Ecto neural progenitor cell (in vitro differentiated cells): Measurements from ENCODE around the gene PREX1.
"Not testable (repeated sequence)": the region's sequence is repeated elsewhere in the genome, so short reads cannot be mapped to it uniquely, and the experiment has no call there.

ENCODE experiments used
- DNase-seq: peaks from one replicate; pipeline ENCODE4 v3.0.0-alpha.2; 2018; ENCODE audit warnings: low spot score

PREX1 gene

GRCh38 chr20:48827855-48828733 is at the start of gene PREX1:
Gene PREX1 (minus strand): TSS chr20:48827999. CDS start chr20:48827860, 139 bp downstream.
- peak; percentile 87 for DNase-seq

GRCh38 chr20:48877304-48877703 is 49.5 kb upstream of the PREX1 start:
- no peak for DNase-seq

- no peak for DNase-seq
Measured at GRCh38 chr20:48875914-48876240, 48.1 kb upstream of the PREX1 start.

- no peak for DNase-seq
Measured at GRCh38 chr20:48875233-48875913, 47.6 kb upstream of the PREX1 start.

- DNase-seq: not testable (repeated sequence)
Measured at GRCh38 chr20:48869442-48869841, 41.6 kb upstream of the PREX1 start.

GRCh38 chr20:48866936-48867335 is 39.1 kb upstream of the PREX1 start:
- no peak for DNase-seq

- no peak for DNase-seq
Measured at GRCh38 chr20:48864738-48865318, 37.0 kb upstream of the PREX1 start.

GRCh38 chr20:48864254-48864653 is 36.5 kb upstream of the PREX1 start:
- DNase-seq: no peak

- DNase-seq: no peak
Measured at GRCh38 chr20:48862279-48862678, 34.5 kb upstream of the PREX1 start.

GRCh38 chr20:48861444-48861843 is 33.6 kb upstream of the PREX1 start:
- no peak for DNase-seq

GRCh38 chr20:48858075-48858790 is 30.4 kb upstream of the PREX1 start:
- no peak for DNase-seq

GRCh38 chr20:48856130-48856529 is 28.3 kb upstream of the PREX1 start:
- DNase-seq: no peak

- DNase-seq: no peak
Measured at GRCh38 chr20:48855046-48855445, 27.2 kb upstream of the PREX1 start.

- no peak for DNase-seq
Measured at GRCh38 chr20:48852609-48853008, 24.8 kb upstream of the PREX1 start.

- DNase-seq: no peak
Measured at GRCh38 chr20:48851579-48851978, 23.8 kb upstream of the PREX1 start.

- DNase-seq: no peak
Measured at GRCh38 chr20:48850977-48851299, 23.1 kb upstream of the PREX1 start.

GRCh38 chr20:48850257-48850976 is 22.6 kb upstream of the PREX1 start:
- no peak for DNase-seq

GRCh38 chr20:48849779-48850178 is 22.0 kb upstream of the PREX1 start:
- DNase-seq: no peak

GRCh38 chr20:48849299-48849698 is 21.5 kb upstream of the PREX1 start:
- no peak for DNase-seq

- DNase-seq: no peak
Measured at GRCh38 chr20:48847498-48848205, 19.9 kb upstream of the PREX1 start.
